Measurements from ENCODE around the gene OR14A16.

OR14A16 gene, protein sequence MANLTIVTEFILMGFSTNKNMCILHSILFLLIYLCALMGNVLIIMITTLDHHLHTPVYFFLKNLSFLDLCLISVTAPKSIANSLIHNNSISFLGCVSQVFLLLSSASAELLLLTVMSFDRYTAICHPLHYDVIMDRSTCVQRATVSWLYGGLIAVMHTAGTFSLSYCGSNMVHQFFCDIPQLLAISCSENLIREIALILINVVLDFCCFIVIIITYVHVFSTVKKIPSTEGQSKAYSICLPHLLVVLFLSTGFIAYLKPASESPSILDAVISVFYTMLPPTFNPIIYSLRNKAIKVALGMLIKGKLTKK

DNA sequence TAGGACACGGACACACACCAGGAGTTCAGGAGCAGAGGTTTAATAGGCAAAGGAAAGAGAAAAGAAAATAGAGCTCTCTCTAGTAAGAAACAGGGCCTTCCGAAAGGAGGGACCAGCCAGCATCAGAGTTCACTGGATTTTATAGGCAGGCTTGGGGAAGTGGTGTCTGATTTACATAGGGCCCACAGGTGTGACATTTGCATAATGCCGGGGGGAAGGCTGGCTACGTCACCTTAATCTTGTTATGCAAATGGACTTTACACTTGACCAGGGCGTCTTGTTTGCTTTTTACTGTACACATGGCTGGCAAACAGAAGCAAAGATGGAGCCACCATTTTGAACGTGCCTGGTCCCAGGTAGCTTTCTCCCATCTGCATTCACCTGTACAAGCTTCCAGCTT, at the start of gene OR14A16:
OR14A16 (minus strand) TSS at position 97 of the 400 bp plus-strand sequence. CDS start 8,390 bp downstream, outside the sequence.
- ATAC-seq, result no peak
- TF ChIP-seq TOX (CRISPR knock-in tag; IDR thresholded peaks at IDR 0.05; ENCODE audit: borderline replicate concordance) (no peak), OSR1 (CRISPR knock-in tag; IDR thresholded peaks at IDR 0.05) (no peak), SNAI2 (CRISPR knock-in tag; IDR thresholded peaks at IDR 0.05) (no peak), PPARA (CRISPR knock-in tag; IDR thresholded peaks at IDR 0.05; ENCODE audit: borderline replicate concordance) (no peak), ZNF70 (CRISPR knock-in tag; IDR thresholded peaks at IDR 0.05) (no peak)
- TF ChIP-seq, protein P1, sequence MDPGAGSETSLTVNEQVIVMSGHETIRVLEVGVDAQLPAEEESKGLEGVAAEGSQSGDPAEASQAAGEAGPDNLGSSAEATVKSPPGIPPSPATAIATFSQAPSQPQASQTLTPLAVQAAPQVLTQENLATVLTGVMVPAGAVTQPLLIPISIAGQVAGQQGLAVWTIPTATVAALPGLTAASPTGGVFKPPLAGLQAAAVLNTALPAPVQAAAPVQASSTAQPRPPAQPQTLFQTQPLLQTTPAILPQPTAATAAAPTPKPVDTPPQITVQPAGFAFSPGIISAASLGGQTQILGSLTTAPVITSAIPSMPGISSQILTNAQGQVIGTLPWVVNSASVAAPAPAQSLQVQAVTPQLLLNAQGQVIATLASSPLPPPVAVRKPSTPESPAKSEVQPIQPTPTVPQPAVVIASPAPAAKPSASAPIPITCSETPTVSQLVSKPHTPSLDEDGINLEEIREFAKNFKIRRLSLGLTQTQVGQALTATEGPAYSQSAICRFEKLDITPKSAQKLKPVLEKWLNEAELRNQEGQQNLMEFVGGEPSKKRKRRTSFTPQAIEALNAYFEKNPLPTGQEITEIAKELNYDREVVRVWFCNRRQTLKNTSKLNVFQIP (CRISPR knock-in tag; IDR thresholded peaks at IDR 0.05; ENCODE audit: borderline replicate concordance, low read depth), result no peak

- ATAC-seq, result no peak
- TF ChIP-seq ARNTL (CRISPR knock-in tag; IDR thresholded peaks at IDR 0.05; ENCODE audit: borderline replicate concordance, low read depth) (no peak), ISL1 (CRISPR knock-in tag; IDR thresholded peaks at IDR 0.05) (no peak), TOX (CRISPR knock-in tag; IDR thresholded peaks at IDR 0.05; ENCODE audit: borderline replicate concordance) (no peak)
Observed at GRCh38 chr1:247865416-247865815, 41.5 kb upstream of the OR14A16 start.

DNA sequence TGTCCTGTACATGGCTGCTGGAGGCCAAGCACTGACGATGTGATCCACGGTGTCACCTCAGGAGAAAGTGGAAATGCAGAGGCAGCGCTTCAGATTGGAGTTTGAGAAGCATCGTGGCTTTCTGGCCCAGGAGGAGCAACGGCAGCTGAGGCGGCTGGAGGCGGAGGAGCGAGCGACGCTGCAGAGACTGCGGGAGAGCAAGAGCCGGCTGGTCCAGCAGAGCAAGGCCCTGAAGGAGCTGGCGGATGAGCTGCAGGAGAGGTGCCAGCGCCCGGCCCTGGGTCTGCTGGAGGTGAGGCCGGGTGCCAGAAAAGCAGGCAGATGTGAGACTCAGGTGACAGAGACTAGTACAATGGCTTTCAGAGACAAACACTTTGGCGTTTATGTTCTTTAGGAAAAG, 40.7 kb upstream of the OR14A16 start:
- no peak for ATAC-seq
- TF ChIP-seq RARB (CRISPR knock-in tag; IDR thresholded peaks at IDR 0.05), result no peak
- no peak for TF ChIP-seq ZFP30 (CRISPR knock-in tag; IDR thresholded peaks at IDR 0.05)
- no peak for TF ChIP-seq CSRNP3 (CRISPR knock-in tag; IDR thresholded peaks at IDR 0.05)
- no peak for TF ChIP-seq ZNF8 (CRISPR knock-in tag; IDR thresholded peaks at IDR 0.05)
- no peak for TF ChIP-seq ZFP3 (CRISPR knock-in tag; IDR thresholded peaks at IDR 0.05)
- TF ChIP-seq TCF4 (CRISPR knock-in tag; IDR thresholded peaks at IDR 0.05; ENCODE audit: borderline replicate concordance), result no peak
- TF ChIP-seq SNAI2 (CRISPR knock-in tag; IDR thresholded peaks at IDR 0.05), result no peak
- TF ChIP-seq, protein P1 (CRISPR knock-in tag; IDR thresholded peaks at IDR 0.05; ENCODE audit: borderline replicate concordance, low read depth), result no peak
- no peak for TF ChIP-seq TSHZ2 (CRISPR knock-in tag; IDR thresholded peaks at IDR 0.05)
- no peak for TF ChIP-seq CREB5 (CRISPR knock-in tag; IDR thresholded peaks at IDR 0.05; ENCODE audit: low read depth)
- no peak for TF ChIP-seq PPARA (CRISPR knock-in tag; IDR thresholded peaks at IDR 0.05; ENCODE audit: borderline replicate concordance)
- TF ChIP-seq ZNF70 (CRISPR knock-in tag; IDR thresholded peaks at IDR 0.05), result no peak
- TF ChIP-seq ISL1 (CRISPR knock-in tag; IDR thresholded peaks at IDR 0.05), result no peak
- TF ChIP-seq CSDC2 (CRISPR knock-in tag; IDR thresholded peaks at IDR 0.05), result no peak
- no peak for TF ChIP-seq ARNTL (CRISPR knock-in tag; IDR thresholded peaks at IDR 0.05; ENCODE audit: borderline replicate concordance, low read depth)
- TF ChIP-seq ZC3H10 (CRISPR knock-in tag; IDR thresholded peaks at IDR 0.05), result no peak
- TF ChIP-seq TOX (CRISPR knock-in tag; IDR thresholded peaks at IDR 0.05; ENCODE audit: borderline replicate concordance), result no peak
- TF ChIP-seq ZNF565 (CRISPR knock-in tag; conservative IDR thresholded peaks at IDR 0.05; ENCODE audit: low read depth), result no peak
- no peak for TF ChIP-seq BACH2 (CRISPR knock-in tag; IDR thresholded peaks at IDR 0.05; ENCODE audit: borderline replicate concordance)

Measured in SK-N-SH treated with all-trans-retinoic acid at 6 μM for 48 hours (cell line).